GM18520 (cell line): ENCODE measurements around the gene TOX2.

ENCODE experiments used
- ATAC-seq: cut with Tn5 transposase; IDR thresholded peaks from one replicate; pipeline ENCODE4 v1.9.1; 2021; ENCODE audit not compliant: unreplicated experiment

The TOX2 gene

DNA sequence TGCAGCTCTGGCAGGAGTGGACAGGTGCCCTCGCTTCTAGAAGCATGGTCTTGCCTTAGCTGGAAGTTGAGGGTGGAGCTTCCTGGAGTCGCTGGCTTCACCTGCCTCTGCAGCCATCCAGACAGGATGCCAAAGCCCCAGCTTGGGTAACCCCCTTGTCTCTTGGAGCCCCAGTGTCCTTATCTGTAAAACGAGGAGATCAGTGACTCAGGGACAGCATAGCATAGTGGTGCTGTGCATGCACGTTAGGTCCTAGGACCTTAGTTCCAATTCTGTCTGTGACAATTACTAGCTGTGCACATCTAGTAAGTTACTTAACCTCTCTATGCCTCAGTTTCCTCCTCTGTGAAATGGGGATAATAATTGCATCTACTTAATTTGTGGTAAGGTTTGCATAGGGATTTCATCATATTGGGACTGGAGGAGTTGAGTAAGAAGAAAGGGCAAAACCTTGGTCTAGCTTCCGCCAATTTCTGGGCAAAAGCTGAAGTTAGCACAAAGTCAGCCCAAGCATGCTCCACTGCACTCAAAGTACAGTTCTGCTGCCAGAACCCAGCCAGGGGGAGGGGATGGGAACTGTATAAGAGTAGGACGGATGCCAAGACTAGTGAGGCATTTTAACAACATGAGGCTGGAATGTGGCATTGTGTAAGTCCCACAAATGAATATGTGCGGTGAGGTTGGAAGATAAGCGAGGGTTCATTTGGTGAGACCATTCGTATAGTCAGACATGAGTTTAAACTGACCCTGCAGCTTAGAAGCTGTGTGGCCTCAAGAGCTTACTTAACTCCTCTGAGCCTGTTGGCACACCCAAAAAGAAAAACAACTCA lies 24.5 kb downstream of the TOX2 start:
- ATAC-seq, result no peak

DNA sequence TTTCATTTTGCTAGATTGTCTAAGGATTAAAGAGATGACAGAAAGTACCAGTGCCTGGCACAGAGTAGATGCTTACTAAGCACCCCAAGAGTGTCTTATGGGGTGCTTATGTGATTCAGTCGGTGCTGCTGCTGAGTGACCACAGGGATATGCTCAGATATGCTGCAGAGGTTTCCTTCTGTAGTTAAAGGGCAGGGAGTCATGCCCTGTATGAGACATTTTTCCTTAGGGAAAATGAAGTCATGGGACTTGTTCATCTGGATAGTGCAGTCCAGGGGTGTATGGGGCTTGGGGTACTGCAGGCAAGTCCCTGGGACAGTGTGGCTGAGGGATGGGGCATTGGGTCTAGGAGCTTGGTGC lies 25.1 kb downstream of the TOX2 start:
- ATAC-seq, result no peak

DNA sequence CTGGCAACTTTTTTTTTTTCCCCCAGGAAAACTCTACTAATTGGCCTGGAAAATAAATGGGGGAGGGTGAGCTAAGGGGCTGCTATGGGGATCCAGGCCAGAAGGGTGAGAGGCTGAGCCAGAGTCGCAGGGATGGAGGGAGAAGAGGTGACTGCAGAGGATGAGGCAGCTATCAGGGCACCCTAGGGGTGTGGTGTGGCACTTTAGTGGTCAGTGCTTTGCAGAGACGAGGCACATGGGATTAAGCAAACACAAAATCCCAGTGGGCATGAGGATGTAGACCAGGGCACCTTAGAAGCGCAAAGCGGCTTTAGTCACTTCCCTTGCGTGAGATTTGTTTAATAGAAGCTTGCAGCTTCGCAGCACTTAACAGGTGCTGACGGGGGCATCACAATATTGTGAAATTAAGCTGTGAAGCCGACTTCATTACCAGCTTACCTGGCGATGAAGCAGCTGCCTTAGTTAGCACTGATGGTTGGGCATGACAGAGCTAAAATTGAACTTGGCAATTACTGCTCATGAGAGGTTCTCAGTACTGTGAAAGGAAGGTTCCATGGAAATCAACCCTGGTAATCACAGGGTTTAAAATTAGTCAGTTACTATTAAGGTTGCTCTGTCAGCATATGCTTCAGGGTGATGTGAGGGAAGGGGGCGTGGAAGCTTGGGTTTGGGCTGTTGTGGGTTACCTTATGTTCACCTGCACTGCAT lies 26.0 kb downstream of the TOX2 start:
- ATAC-seq, result no peak

DNA sequence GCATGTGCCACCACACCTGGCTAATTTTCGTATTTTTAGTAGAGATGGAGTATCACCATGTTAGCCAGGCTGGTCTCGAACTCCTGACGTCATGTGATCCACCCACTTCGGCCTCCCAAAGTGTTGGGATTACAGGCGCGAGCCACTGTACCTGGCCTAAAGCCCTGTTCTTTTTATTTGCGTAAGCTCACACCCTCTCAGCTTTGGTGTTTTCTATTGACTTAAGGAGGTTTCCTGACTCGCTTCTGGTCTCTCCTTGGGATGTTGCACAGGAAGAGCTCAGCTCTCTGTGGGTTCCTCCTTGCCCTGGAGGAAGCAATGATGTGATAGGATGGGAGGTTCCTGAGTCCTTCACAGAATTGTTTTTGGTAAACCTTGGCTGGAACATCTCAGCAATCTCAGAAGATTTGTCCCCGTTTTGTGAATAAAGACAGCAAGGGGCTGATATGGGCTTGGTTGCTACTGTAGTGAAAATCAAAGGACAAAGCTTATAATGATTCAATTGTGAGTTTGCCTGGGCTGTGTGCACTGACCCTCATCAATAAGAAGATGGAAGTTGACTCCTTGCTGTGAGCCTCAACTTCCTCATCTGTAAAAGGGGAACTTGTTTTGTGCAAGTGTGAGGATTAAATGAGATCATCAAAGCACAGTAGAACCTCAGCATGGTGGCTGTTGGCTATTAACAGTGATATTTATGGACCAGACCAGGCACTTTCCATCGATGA lies 27.0 kb downstream of the TOX2 start:
- peak; percentile 45 for ATAC-seq

DNA sequence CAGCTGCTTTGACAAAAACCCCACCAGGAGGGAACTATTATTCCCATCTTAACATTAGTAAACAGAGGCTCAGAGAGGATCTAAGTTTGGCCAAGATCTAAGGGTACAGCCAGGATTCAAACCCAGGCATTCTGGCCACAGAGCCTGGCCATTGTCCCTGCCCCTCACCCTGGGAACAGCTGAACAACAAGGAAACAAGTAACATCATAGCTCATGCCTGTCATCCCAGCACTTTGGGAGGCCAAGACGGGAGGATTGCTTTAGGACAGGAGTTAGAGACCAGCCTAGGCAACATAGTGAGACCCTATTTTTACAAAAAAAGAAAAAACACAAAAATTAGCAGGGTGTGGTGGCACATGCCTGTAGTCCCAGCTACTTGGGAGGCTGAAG lies 27.5 kb downstream of the TOX2 start:
- ATAC-seq, result no peak

DNA sequence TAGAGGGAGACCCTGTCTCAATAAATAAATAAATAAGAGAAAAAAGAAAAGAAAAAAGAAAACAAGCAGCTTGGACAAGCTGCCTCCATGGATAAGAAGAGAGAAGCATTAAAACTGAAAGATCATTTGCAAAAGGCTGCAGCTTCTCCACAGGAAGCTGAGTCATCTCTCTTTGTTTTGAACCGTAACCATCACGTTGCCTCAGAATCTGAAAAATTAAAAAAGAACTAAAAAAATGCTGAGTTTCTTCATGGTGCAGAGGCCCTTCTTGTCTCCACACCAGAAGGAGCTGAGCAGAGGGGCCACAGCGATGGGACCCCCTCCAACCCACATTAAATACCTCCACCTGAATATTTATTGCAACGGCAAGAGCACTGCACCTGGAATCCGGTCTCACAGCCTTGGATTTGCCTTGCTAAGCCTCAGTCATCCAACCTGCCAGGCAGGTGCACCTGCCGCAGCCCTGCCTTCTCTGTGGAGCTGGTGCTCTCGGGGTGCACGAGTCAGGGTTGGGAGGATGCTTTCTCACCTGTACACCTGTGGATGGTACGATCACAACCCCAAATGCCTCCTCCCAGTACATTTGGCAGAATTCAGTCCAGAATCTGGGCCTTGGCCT lies 28.1 kb downstream of the TOX2 start:
- no peak for ATAC-seq

DNA sequence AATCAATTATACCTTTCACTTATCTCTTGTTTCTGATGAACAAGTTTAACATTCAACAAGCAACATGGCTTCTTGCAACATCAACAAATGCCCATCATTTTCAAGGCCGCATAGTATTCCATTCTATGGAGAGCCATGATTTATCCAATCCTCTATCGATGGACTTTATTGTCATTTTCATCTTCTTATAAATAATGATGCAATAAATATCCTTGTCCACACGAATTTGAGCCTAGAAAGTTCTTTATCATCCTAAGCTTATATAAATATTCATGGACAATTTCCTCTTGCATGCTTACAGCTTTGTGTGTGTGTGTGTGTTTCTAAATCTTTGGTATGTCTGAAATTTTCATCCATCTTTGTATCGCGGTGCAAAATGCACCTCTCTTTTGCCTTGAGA lies 29.1 kb downstream of the TOX2 start:
- no peak for ATAC-seq

DNA sequence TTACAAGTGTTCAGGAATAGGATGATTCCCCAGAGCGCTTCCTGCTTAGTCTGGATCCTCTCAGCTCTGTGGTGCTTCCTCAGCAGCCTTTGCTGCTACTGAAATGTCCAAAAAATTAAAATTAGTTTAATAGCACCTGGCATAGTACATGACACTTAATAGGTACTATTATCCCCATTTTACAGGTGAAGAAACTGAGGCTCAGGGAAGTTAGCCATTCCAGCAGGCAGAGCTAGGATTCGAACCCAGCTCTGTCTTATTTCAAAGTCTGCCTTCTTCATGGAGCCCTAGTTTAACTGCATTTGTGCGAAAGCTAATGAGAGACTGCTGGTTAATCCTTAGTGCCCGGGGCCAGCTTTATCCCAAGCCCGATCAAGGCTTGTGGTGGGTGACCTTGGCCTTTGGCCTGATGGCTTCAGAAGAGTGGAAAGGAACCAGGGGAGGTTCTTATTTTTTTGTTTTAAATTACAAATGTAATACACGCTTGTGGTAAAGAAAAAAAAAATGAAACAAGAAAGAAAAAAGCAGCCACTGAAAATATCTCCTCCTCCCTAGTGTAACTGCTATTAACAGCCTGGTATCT lies 30.1 kb downstream of the TOX2 start:
- no peak for ATAC-seq

DNA sequence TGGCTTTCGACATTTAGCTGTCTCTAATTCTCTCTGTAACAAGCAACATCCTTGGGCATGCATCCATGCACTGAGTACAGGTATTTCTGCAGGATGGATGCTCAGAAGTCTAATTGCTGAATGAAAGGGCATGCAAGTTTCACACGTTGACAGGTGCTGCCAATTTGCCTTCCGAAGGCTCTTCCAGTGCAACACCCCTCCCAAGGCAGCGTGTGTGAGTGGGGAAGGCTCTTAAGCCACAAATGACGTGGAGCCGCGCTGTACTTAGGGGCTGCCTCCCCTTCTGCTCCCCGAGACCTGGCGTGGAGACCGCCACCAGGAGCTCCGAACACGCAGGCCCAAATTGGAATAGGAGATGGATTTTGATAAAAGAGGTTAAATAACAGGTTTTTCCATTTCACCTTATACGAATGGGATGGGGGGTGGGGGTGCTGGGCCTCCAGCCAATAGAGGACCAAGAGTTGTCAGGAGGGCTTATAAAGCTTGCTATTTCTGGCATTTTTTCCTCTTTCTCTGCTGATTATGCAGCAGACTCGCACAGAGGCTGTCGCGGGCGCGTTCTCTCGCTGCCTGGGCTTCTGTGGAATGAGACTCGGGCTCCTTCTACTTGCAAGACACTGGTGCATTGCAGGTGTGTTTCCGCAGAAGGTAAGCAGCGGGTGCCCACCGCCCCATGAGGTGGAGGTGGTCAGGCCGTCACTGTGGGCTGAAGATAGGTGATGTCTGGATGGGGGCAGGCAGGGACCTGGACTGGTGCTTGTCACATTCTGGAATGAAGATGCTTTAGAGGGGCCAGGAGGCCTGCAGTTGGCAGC lies 30.9 kb downstream of the TOX2 start:
- ATAC-seq, result no peak

DNA sequence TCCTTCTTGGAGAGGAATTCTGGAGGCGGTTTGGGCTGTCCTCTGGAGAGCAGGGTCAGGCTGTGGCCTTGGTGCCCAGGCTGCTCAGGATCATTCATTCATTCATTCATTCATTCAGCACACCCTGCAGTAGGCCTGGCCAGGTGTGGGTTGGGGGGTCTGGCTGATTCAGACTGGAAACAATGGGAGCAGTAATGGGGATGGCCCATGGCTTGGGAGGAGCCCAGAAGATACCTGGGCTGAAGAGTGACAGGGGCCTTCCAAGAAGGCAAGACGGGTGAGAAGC lies 31.5 kb downstream of the TOX2 start:
- ATAC-seq, result no peak

DNA sequence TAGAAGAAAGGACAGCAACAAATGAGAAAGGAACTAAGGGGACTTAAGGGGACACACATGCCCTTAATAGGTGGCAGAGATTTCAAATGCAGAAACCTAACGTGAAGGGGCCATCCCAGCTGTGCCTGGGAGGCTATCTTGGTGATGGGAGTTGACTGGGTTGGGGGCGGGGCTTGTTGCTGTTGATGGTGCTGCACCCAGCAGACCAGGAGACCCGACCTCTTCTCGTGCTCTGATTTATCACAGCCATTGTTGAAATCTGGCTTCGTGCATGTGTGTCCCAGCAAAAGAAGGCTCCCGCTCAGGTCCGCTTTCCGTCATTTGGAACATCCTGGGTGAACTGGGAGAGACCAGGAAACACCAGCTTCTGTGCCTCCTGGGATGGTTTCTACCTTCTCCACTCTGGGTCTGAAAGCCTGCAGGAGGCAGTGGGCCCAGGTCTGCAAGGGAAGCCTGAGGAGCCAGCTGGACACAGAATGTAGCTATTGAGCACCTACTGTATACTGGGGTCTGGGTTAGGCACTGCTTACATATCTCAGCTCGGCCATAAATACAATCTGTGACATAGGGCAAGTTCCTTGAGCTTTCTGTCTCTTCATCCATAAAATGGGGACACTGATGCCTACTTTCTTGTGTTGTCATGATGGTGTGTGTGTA lies 32.1 kb downstream of the TOX2 start:
- ATAC-seq, result no peak

DNA sequence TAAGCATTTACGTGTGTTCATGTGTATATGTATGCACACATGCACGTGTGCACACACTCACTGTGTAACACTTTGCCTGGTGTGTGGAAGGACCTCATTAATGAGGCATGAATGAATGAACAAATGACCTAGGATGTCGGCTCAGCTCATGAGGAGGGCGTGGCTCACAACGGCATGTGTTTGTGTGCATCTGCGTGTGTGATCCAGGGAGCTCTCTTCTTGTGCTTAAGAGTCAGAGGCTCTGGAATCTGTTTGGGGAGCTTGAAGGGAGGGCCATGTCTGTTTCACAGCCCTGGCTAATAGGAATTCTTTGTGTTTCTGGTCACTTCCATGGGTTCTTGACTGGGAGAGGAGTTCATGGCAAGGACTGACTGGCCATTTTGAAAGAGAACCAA lies 32.7 kb downstream of the TOX2 start:
- ATAC-seq, result no peak

DNA sequence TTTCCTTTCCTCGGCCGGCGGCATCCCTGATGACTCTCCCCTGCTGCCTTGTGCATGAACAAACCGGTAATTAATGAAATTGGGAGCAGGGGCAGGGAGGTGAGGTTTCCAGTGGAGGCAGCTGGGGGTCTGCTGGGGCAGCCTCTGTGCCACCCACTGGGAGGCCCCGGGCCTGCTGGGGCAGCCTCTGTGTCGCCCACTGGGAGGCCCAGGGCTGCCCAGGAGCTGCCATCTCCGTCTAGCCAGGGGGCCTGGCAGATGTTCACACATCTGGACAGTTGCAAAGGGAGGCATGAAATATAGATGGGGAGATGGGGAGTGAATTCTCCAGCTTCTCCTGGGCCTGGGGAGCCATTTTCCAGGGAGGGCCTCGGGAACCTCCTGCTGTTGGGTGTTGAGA lies 33.8 kb downstream of the TOX2 start:
- no peak for ATAC-seq

DNA sequence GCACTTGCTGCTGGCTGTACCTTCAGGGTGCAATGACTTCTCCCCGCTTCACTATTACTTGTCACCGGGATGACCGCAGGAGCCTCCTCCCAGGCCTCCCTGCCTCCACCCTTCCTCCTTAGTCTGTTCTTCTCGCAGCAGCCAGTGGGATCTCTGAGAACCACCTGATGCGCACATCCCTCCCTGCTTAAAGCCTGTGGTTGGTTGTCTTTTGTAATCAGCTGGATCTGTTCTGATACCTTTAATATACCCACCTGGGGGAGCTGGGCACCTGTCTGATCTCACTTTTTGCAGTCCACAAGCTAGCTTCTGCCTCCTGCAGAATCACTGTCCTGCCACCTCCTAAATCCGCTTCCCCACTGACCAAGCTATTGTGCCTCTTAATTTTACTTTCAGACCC lies 34.6 kb downstream of the TOX2 start:
- no peak for ATAC-seq

DNA sequence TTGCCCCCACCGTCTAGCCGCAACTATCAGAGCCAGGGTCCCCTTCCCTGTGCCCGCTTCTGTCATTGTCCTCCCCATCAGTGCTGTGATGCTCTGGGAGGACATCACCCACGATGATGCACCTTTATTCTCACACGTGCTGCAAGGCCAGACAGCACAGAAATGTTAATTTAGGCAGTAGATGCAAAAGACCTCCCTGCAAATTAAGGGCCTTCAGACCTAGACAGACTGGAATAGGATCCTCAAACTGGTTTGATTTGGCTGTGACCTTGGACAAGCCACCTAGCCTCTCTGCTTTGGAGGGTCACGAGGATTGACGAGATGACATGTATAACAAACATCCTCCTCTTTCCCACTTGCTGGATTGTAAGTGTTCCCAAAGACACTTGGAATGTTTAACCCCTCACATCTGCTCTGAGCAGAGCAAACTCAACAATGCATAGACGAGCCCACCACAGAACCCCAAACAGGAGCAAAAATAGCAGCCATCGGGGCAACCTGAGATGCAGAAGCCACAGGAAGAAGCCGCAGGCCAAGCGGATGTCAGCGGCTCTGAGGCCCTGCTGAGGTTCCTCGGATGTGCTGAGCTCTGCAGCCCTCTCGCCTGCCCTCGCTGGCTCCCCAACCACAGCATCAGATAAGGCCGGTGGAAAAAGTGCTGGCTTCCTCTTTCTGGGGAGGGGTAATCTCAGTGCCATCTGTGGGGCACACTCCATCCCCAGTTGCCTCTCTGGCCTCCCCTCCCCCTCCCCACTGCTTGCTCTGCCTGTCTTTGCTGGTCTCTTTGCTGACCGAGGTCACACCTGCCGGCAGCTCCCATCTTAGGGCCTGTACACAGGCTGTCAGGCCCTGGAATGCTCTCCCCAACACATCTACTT lies 35.3 kb downstream of the TOX2 start:
- ATAC-seq, result no peak

DNA sequence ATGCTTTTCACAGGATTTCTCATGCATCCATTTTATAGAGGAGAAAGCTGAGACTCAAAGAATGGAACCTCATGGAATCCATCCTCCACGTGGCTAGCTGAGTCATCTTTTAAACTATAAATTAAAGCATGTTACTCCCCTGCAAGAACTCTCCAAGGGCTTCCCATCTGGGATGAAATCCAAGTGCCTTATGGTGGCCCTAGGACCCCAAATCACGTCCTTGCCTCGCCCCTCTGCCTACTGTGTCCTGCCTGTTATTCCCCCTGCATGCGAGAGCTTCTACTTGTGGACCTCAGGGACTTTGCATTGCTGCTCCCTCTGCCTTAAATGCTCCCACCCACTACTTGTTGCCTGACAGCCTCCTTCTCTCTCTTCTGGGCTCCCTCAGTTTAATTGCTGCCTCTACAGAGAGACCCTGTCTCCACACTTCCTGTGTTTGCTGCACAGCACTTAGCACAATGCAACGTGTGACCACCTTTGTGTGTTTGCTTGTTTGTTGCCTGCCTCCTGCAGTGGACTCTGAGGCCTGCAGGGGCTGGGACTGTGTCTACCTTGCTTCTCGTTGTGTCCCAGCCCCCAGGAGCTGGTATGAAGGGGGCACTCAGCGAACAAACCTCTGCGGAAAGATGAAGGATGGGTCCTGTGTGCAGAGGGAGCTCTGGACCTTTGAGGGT lies 39.4 kb downstream of the TOX2 start:
- no peak for ATAC-seq

DNA sequence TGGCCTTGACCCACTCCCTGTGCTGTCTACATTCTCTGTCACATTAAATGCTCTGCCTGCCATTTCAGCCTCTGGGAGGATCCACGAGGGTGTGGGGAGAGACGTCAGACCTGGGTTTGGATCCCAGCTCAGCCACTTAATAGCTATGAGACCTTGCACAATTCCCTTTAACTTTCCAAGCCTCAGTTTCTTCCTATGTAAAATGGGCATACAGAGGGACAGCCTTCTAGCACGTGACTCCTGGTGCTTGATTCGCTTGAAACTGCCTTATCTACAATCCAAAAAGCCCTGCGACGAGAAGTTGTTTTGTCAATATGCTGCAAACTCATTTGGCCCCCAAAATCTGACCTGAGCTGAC lies 40.0 kb downstream of the TOX2 start:
- no peak for ATAC-seq

DNA sequence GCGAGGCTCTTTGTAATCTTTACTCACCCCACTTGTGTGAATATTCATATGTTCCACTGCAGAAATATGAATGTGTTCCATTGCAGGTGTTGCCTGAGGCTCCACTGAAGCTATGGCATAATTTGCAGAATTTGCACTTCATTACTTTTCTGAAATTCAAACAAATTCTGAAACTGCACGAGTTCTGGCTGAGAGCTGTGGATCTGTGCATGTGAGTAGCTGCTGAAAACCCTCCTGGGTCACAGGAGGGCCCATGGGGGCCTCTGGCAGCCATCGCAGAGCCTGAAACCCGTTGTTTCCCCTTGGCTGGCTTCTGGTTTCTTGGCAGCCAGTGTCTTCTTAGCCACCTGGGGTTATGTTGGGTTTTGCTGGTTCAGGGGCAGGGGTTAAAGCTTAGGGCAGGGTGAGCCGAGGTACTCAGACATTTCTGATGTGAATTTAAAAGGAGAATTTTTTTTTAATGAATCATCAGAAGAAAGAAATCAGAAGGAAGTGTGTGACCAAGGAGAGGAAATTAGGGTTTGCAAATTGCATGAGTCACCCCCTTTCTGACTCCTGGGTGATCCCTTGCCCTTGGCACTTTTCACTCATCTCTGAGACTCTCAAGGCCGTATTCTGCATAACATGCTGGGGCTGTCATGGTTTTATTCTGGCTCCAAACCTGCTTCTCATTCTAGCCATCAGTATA lies 40.6 kb downstream of the TOX2 start:
- peak; percentile 50 for ATAC-seq
